ENCODE data around the gene LYL1.

The LYL1 gene

GRCh38 chr19:13137290-13137794 lies 34.7 kb upstream of the LYL1 start:
- no peak for DNase-seq (ENCODE audit: low read depth)
- no peak overlapping the region for H3K4me3 ChIP-seq (ENCODE audit: low read depth, low read length)
- TF ChIP-seq MAX (IDR thresholded peaks at IDR 0.05; ENCODE audit: low read depth, low read length) (no peak), CTCF (IDR thresholded peaks at IDR 0.05; ENCODE audit: low read depth, low read length) (no peak), MYC (IDR thresholded peaks at IDR 0.05; ENCODE audit: low read depth, low read length) (no peak)

GRCh38 chr19:13135068-13136062 lies 32.7 kb upstream of the LYL1 start:
- TF ChIP-seq CTCF (IDR thresholded peaks at IDR 0.05; ENCODE audit: low read depth, low read length) (no peak), POLR2A (IDR thresholded peaks at IDR 0.05; ENCODE audit: extremely low read depth, insufficient read length) (no peak), MYC (IDR thresholded peaks at IDR 0.05; ENCODE audit: low read depth, low read length) (no peak), MAX (IDR thresholded peaks at IDR 0.05; ENCODE audit: low read depth, low read length) (no peak)
- no peak overlapping the region for H3K4me3 ChIP-seq (ENCODE audit: low read depth, low read length)
- DNase-seq (ENCODE audit: low read depth), result no peak

GRCh38 chr19:13134626-13135025 lies 32.0 kb upstream of the LYL1 start:
- no peak overlapping the region for H3K4me3 ChIP-seq (ENCODE audit: low read depth, low read length)
- no peak for TF ChIP-seq MAX (IDR thresholded peaks at IDR 0.05; ENCODE audit: low read depth, low read length)
- no peak for TF ChIP-seq MYC (IDR thresholded peaks at IDR 0.05; ENCODE audit: low read depth, low read length)
- TF ChIP-seq CTCF (IDR thresholded peaks at IDR 0.05; ENCODE audit: low read depth, low read length), result no peak
- no peak for TF ChIP-seq POLR2A (IDR thresholded peaks at IDR 0.05; ENCODE audit: extremely low read depth, insufficient read length)
- no peak for DNase-seq (ENCODE audit: low read depth)

GRCh38 chr19:13133241-13133870 lies 30.7 kb upstream of the LYL1 start:
- no peak overlapping the region for H3K4me3 ChIP-seq (ENCODE audit: low read depth, low read length)
- no peak for DNase-seq (ENCODE audit: low read depth)
- no peak for TF ChIP-seq MYC (IDR thresholded peaks at IDR 0.05; ENCODE audit: low read depth, low read length)
- TF ChIP-seq CTCF (IDR thresholded peaks at IDR 0.05; ENCODE audit: low read depth, low read length), result no peak
- no peak for TF ChIP-seq POLR2A (IDR thresholded peaks at IDR 0.05; ENCODE audit: extremely low read depth, insufficient read length)
- TF ChIP-seq MAX (IDR thresholded peaks at IDR 0.05; ENCODE audit: low read depth, low read length), result no peak

GRCh38 chr19:13132471-13133180 lies 30.0 kb upstream of the LYL1 start:
- DNase-seq (ENCODE audit: low read depth), result peak; percentile 76
- TF ChIP-seq POLR2A (IDR thresholded peaks at IDR 0.05; ENCODE audit: extremely low read depth, insufficient read length) (no peak), MYC (IDR thresholded peaks at IDR 0.05; ENCODE audit: low read depth, low read length) (no peak), CTCF (IDR thresholded peaks at IDR 0.05; ENCODE audit: low read depth, low read length) (no peak), MAX (IDR thresholded peaks at IDR 0.05; ENCODE audit: low read depth, low read length) (no peak)
- H3K4me3 ChIP-seq (ENCODE audit: low read depth, low read length), result no peak overlapping the region

All from NB4 (cell line).